Vein endothelial cell (primary cell): Measurements from ENCODE around the gene CLEC18A. TPM values are rescaled to one million over a fixed set of nuclear protein-coding genes. Genes with fewer than 3 reads are reported as not detected.
A peak's percentile ranks its signal among the peaks of the same experiment; 100 is the strongest.

ENCODE experiments used
- small RNA-seq: library from RNA; depleted of rRNA; stranded (forward); fragments of <200 nt; gene quantifications from one replicate; pipeline ENCODE3, GENCODE V24; 2012
- total RNA-seq: library from RNA; depleted of rRNA; stranded (reverse); fragments of >200 nt; gene quantifications from 2 replicates; pipeline ENCODE4 v1.2.3, GENCODE V29; 2012

CLEC18A gene
- total RNA-seq: 0.57 and 0.98 TPM in 2 replicates

GRCh38 chr16:69951017-69951671, at the start of gene CLEC18A:
Gene CLEC18A (plus strand): TSS chr16:69951334. CDS start chr16:69951367, 33 bp downstream.

Small RNA genes lying within 50 kb of the gene (small RNA-seq; reads per million reads assigned to genes)
- gene AC026468.1: not detected
- 330 reads per million, percentile 99 among the genes with 10 or more reads in this experiment for gene MIR140

Other genes with a start within 250 kb of the CLEC18A start
- 250 and 456 TPM in 2 replicates for gene NQO1, start 224.8 kb upstream of the CLEC18A start, total RNA-seq
- 40.6 and 43.1 TPM in 2 replicates for gene NOB1, start 196.4 kb upstream of the CLEC18A start, total RNA-seq
- 36.5 and 37.2 TPM in 2 replicates for gene WWP2, start 189.0 kb upstream of the CLEC18A start, total RNA-seq
- 39.5 and 40.0 TPM in 2 replicates for gene PDPR, start 163.0 kb downstream of the CLEC18A start, total RNA-seq
- not detected in 2 replicates for gene CLEC18C, start 222.5 kb downstream of the CLEC18A start, total RNA-seq